Peyer's patch (tissue), 4 donors: ENCODE data around the gene THAP10. TPM values are rescaled to one million over a fixed set of nuclear protein-coding genes. Genes with fewer than 3 reads are reported as not detected.

Experiments used
- DNase-seq, 3 donors: peaks; one replicate each; pipeline ENCODE4 v3.0.0-alpha.2; 2017 to 2019
- H3K27ac ChIP-seq, 4 donors: fragments of 200-600 bp; sonication (generic); one replicate each; pipeline ENCODE4 v1.5.1; 2016 to 2019
- H3K27me3 ChIP-seq, 2 donors: fragments of 200-600 bp; sonication (generic); one replicate each; pipeline ENCODE4 v1.5.1; 2019
- H3K36me3 ChIP-seq, 3 donors: fragments of 200-600 bp; sonication (generic); one replicate each; pipeline ENCODE4 v1.5.1; 2016 to 2019
- H3K4me1 ChIP-seq, 4 donors: fragments of 200-600 bp; sonication (generic); one replicate each; pipeline ENCODE4 v1.5.1; 2016 to 2019
- H3K4me3 ChIP-seq, 4 donors: fragments of 200-600 bp; sonication (generic); 1 replicate in 3 of 4; 2 replicates in 1 of 4; pipeline ENCODE4 v1.5.1; 2016 to 2019; ENCODE audit warnings: mild to moderate bottlenecking in 1 of 4
- H3K9me3 ChIP-seq, 4 donors: fragments of 200-600 bp; sonication (generic); one replicate each; pipeline ENCODE4 v1.5.1; 2016 to 2019; ENCODE audit warnings: mild to moderate bottlenecking in 1 of 4
- CTCF ChIP-seq, 6 experiments: fragments of 450-650 bp in 4 of 6; fragments of 200-600 bp in 2 of 6; sonication (generic) in 1 of 6; IDR thresholded peaks; one replicate each; pipeline ENCODE4 v1.5.1; 2017 to 2019; ENCODE audit warnings: antibody characterized with exemption in 6 of 6, mild to moderate bottlenecking in 3 of 6, moderate library complexity in 1 of 6
- POLR2A ChIP-seq, 2 donors: fragments of 450-650 bp; IDR thresholded peaks; one replicate each; pipeline ENCODE4 v1.5.1; 2017; ENCODE audit warnings: antibody characterized with exemption in 2 of 2, mild to moderate bottlenecking in 2 of 2, moderate library complexity in 2 of 2
- total RNA-seq, 4 donors: library from RNA; depleted of rRNA; stranded (reverse); fragments of >200 nt; gene quantifications; one replicate each; pipeline ENCODE4 v1.1.0, GENCODE V29; 2016

Gene THAP10
- total RNA-seq, 4 donors from 2014 or later: 1.2 to 6.0 (median 2.1) TPM

- no peaks in the 10 kb centered on the region for H3K36me3 ChIP-seq
- DNase-seq: no peak
- H3K9me3 ChIP-seq: no peaks in the 10 kb centered on the region
- H3K4me3 ChIP-seq: no peak overlapping the region
- no peak for TF ChIP-seq POLR2A (IDR thresholded peaks at IDR 0.05)
- no peak for TF ChIP-seq CTCF (IDR thresholded peaks at IDR 0.05)
- H3K4me1 ChIP-seq: no peaks in the 10 kb centered on the region
- H3K27ac ChIP-seq: no peak overlapping the region
- no peaks in the 10 kb centered on the region for H3K27me3 ChIP-seq
These were observed 54.8 kb downstream of the THAP10 start for GRCh38 chr15:70837476-70837875.

- no peaks in the 10 kb centered on the region for H3K27me3 ChIP-seq
- TF ChIP-seq POLR2A (IDR thresholded peaks at IDR 0.05): no peak
- TF ChIP-seq CTCF (IDR thresholded peaks at IDR 0.05): no peak
- no peaks in the 10 kb centered on the region for H3K9me3 ChIP-seq
- no peak overlapping the region for H3K27ac ChIP-seq
- DNase-seq: no peak
- H3K36me3 ChIP-seq: no peaks in the 10 kb centered on the region
- H3K4me1 ChIP-seq: no peaks in the 10 kb centered on the region
- H3K4me3 ChIP-seq: no peak overlapping the region
These were observed 56.4 kb downstream of the THAP10 start for GRCh38 chr15:70835841-70836240.

- H3K4me1 ChIP-seq: no peaks in the 10 kb centered on the region
- TF ChIP-seq CTCF (IDR thresholded peaks at IDR 0.05) (no peak), POLR2A (IDR thresholded peaks at IDR 0.05) (no peak)
These were observed 56.8 kb downstream of the THAP10 start for GRCh38 chr15:70835415-70835814.

GRCh38 chr15:70834999-70835398 is 57.2 kb downstream of the THAP10 start:
- Histone ChIP-seq H3K27ac (no peak overlapping the region), H3K27me3 (no peaks in the 10 kb centered on the region), H3K4me1 (no peaks in the 10 kb centered on the region), H3K36me3 (no peaks in the 10 kb centered on the region), H3K4me3 (no peak overlapping the region), H3K9me3 (no peaks in the 10 kb centered on the region)
- TF ChIP-seq POLR2A (IDR thresholded peaks at IDR 0.05) (no peak), CTCF (IDR thresholded peaks at IDR 0.05) (no peak)
- DNase-seq: no peak

More at GRCh38 chr15:70835415-70835814, 56.8 kb downstream of the THAP10 start:
- H3K36me3 ChIP-seq: no peaks in the 10 kb centered on the region
- no peaks in the 10 kb centered on the region for H3K9me3 ChIP-seq
- no peak overlapping the region for H3K27ac ChIP-seq
- H3K27me3 ChIP-seq: no peaks in the 10 kb centered on the region
- no peak for DNase-seq
- H3K4me3 ChIP-seq: no peak overlapping the region

GRCh38 chr15:70833861-70834765 is 58.1 kb downstream of the THAP10 start:
- Histone ChIP-seq H3K36me3 (no peaks in the 10 kb centered on the region), H3K9me3 (no peaks in the 10 kb centered on the region), H3K4me1 (no peaks in the 10 kb centered on the region), H3K27me3 (no peaks in the 10 kb centered on the region), H3K27ac (no peak overlapping the region), H3K4me3 (no peak overlapping the region)
- no peak for DNase-seq
- no peak for TF ChIP-seq CTCF (IDR thresholded peaks at IDR 0.05)
- no peak for TF ChIP-seq POLR2A (IDR thresholded peaks at IDR 0.05)
